Left lung (tissue), 10 donors: ENCODE results near the gene B4GALT6. TPM values are rescaled to one million over a fixed set of nuclear protein-coding genes. Genes with fewer than 3 reads are reported as not detected.

Source experiments
- ATAC-seq: fragments of 200-7000 bp; cut with Tn5 transposase; one replicate; pipeline ENCODE4 v1.9.1; 2020; ENCODE audit warnings: moderate library complexity
- DNase-seq, 4 donors: peaks; one replicate each; pipeline ENCODE4 v3.0.0-alpha.2; 2013 to 2020
- H3K27ac ChIP-seq, 2 donors: fragments of 200-600 bp; sonication (generic) in 1 of 2; one replicate each; pipeline versions ENCODE4 v1.5.0 to v1.8.0; 2020 to 2021
- H3K27me3 ChIP-seq, 2 donors: fragments of 200-600 bp; sonication (generic) in 1 of 2; one replicate each; pipeline versions ENCODE4 v1.5.0 to v1.8.0; 2020 to 2021
- H3K36me3 ChIP-seq, 2 donors: fragments of 200-600 bp; sonication (generic) in 1 of 2; one replicate each; pipeline versions ENCODE4 v1.5.0 to v1.8.0; 2020 to 2021
- H3K4me1 ChIP-seq, 2 donors: fragments of 200-600 bp; one replicate each; pipeline ENCODE4 v1.8.0; 2021
- H3K4me3 ChIP-seq, 2 donors: fragments of 200-600 bp; sonication (generic) in 1 of 2; one replicate each; pipeline versions ENCODE4 v1.5.0 to v1.8.0; 2020 to 2021; ENCODE audit warnings: mild to moderate bottlenecking in 1 of 2
- H3K9me3 ChIP-seq, 2 donors: fragments of 200-600 bp; sonication (generic) in 1 of 2; one replicate each; pipeline versions ENCODE4 v1.5.0 to v1.8.0; 2020 to 2021
- intact Hi-C, 2 donors: fragments of 100-400 bp; cut with DNase I; formaldehyde crosslinking; loops; one replicate each; pipeline versions ENCODE4 v1.11.2 to v1.14.2; 2022
- polyA plus RNA-seq, 6 donors: library from polyadenylated mRNA; unstranded; fragments of 120-200 nt; gene quantifications; one replicate each; pipeline ENCODE4 v1.2.1, GENCODE V29; 2013; ENCODE audit not compliant: insufficient read length in 6 of 6
- total RNA-seq, 2 donors: library from RNA; stranded (reverse); fragmentation: NEBNext Ultra II Directional; extraction: Animal tissue kit (Norgen Biotek cat#: 25700); gene quantifications; one replicate each; pipeline ENCODE4 v1.2.1, GENCODE V29; 2021
- TF ChIP-seq, protein P1 (sequence below), 2 donors: fragments of 200-600 bp; sonication (generic) in 1 of 2; IDR thresholded peaks; one replicate each; pipeline versions ENCODE4 v1.5.0 to v1.8.0; 2021; ENCODE audit warnings: antibody characterized with exemption in 2 of 2
- donor health status: DM: no; HTN: yes; CAD: no.
- donor health status: DM: no; HTN: no; CAD: no.

The B4GALT6 gene
- total and polyA plus RNA-seq, 8 donors: 4.6 to 22.7 (median 18.6) TPM

DNA sequence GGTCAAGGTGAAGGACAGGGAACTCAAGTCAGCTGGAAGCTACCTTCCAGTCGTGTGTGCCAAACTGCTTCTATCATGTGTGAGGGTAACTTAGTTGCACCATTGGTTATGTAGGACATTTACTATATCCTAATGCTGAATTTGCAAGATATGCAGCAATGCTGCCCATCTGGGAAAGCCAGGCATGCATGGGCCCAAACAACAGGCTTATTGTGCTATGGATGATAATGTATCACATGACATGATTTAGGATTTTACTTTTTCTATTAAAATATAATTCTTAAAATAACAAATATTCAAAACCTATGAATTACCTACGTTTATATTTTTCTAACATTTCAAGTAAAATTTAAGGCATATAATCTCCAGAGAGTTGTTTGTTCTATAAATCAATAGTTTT lies 35.9 kb downstream of the B4GALT6 start:
- H3K27me3 ChIP-seq: no peaks in the 10 kb centered on the region
- no peaks in the 10 kb centered on the region for H3K9me3 ChIP-seq
- no peak for DNase-seq
- no peak overlapping the region for H3K27ac ChIP-seq
- H3K36me3 ChIP-seq: no peaks in the 10 kb centered on the region
- H3K4me1 ChIP-seq: no peaks in the 10 kb centered on the region
- intact Hi-C loops: no loop called here
- TF ChIP-seq, protein P1, sequence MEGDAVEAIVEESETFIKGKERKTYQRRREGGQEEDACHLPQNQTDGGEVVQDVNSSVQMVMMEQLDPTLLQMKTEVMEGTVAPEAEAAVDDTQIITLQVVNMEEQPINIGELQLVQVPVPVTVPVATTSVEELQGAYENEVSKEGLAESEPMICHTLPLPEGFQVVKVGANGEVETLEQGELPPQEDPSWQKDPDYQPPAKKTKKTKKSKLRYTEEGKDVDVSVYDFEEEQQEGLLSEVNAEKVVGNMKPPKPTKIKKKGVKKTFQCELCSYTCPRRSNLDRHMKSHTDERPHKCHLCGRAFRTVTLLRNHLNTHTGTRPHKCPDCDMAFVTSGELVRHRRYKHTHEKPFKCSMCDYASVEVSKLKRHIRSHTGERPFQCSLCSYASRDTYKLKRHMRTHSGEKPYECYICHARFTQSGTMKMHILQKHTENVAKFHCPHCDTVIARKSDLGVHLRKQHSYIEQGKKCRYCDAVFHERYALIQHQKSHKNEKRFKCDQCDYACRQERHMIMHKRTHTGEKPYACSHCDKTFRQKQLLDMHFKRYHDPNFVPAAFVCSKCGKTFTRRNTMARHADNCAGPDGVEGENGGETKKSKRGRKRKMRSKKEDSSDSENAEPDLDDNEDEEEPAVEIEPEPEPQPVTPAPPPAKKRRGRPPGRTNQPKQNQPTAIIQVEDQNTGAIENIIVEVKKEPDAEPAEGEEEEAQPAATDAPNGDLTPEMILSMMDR (IDR thresholded peaks at IDR 0.05): no peak
- no peak for ATAC-seq
- H3K4me3 ChIP-seq: no peak overlapping the region

DNA sequence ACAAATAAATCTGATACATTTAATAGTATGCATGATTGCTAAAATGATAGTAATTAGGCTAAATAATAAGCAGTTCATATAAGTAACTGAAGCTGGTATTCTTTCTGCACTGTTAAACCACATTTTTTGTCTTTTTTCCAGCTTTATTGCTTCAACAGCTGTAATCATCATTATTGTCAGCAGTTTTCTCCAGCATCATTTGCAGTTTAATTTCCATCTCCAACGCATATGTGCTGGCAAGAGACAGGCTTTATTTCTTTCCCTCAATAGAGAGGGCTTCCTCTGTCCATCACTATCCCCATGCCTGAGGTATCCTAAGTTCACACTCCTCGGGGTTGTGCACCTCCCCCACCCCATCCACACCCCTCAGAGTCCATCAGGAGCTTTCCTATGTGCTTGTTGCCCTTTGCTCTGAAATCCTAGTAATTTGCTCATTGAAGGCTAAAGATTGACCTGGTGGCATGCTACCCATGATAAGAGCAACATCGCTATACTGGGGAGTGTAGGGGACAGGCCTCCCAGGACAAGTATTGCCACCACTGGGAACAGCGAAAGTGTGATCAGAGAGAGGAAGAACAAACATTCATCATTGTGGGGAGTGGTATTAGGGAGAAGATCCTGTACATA lies 37.1 kb downstream of the B4GALT6 start:
- peak in 2 of 4 donors; percentile 63 to 72 for DNase-seq
- intact Hi-C loops: no loop called here
- no peak overlapping the region for H3K27ac ChIP-seq

DNA sequence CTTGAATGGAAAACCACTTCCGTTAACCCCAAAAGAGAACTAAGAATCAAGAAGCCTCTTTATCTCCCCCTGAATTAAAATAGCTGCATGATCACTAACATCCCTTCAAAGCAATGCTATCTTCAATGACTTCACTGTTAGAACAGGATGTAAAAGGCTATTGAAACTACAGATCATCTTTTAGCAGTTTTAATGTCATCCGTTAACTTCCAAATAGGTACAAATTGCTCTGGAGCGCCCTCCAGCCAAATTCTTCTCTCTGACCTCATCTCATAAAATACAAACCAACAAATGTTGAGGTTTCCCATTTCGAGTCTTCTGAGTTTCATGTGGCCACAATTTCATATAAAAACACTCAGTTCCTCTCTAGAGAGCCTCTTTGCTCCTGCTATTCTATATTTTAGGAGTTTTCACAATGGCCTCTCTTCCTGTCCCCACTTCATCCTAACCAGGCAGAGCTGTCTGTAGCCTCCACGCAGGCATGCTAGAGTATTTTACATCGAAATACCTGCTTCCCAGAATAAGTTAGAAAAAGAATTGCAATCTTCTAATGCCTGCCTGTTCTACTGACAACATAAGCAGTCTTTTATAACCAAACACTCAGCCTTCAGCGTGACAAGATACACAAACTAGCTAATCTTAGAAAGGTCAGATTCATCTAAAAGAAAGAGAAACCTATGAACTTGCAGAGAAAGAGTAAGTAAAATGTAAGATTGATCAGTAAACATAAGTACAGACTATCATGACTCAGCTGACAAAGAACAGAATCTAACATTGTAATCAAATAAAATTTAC lies 37.9 kb downstream of the B4GALT6 start:
- Histone ChIP-seq H3K27me3 (no peaks in the 10 kb centered on the region), H3K9me3 (no peaks in the 10 kb centered on the region), H3K27ac (no peak overlapping the region), H3K4me3 (no peak overlapping the region), H3K36me3 (no peaks in the 10 kb centered on the region), H3K4me1 (no peaks in the 10 kb centered on the region)
- intact Hi-C loops: no loop called here
- ATAC-seq (no peak), DNase-seq (no peak)
- TF ChIP-seq, protein P1 (IDR thresholded peaks at IDR 0.05): no peak

More for the DNA sequence above, 37.1 kb downstream of the B4GALT6 start:
- no peaks in the 10 kb centered on the region for H3K36me3 ChIP-seq
- no peak overlapping the region for H3K4me3 ChIP-seq
- no peaks in the 10 kb centered on the region for H3K27me3 ChIP-seq
- H3K4me1 ChIP-seq: no peaks in the 10 kb centered on the region
- TF ChIP-seq, protein P1 (IDR thresholded peaks at IDR 0.05): no peak
- no peak for ATAC-seq
- no peaks in the 10 kb centered on the region for H3K9me3 ChIP-seq

DNA sequence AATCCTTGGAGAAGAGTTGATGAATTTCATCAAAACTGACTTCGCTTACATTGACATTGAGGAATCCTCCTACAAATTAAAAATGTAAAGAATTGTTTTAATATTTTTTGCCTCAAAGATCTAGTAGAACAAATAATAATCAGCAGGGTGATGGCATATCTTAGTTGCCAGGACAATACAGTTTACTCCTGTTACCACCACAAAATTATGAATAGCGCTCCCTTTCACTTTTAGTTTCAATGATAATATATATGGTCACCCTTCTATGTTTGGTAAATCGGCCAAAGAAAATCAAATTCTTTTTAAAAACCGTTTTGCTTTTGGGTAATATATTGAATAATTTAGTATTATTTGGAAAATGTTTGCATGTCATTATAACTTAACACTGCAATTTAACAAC lies 39.0 kb downstream of the B4GALT6 start:
- Histone ChIP-seq H3K4me3 (no peak overlapping the region), H3K9me3 (no peaks in the 10 kb centered on the region)
- DNase-seq: no peak

DNA sequence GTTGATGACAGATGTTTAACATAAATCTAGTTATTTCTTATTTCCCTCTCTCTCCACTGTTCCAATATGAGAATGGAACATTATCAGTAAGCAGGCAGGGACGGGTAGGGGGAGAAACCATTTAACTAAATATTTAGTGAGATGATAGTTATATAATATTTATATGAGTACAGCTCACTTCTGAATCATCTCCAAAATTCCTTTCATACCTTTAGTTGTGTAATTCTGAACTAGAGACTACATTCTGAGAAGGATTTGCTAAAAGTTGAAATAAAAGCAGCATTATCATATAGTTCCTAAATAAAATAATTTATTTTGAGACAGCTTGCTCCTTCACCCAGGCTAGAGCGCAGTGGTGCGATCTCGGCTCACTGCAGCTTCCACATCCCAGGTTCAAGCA lies 41.4 kb downstream of the B4GALT6 start:
- intact Hi-C loops: no loop called here

More for the DNA sequence above, 39.0 kb downstream of the B4GALT6 start:
- H3K4me1 ChIP-seq: no peaks in the 10 kb centered on the region
- intact Hi-C loops: no loop called here
- H3K36me3 ChIP-seq: no peaks in the 10 kb centered on the region
- no peak overlapping the region for H3K27ac ChIP-seq
- H3K27me3 ChIP-seq: no peaks in the 10 kb centered on the region
- ATAC-seq: no peak
- TF ChIP-seq, protein P1 (IDR thresholded peaks at IDR 0.05): no peak

More for the DNA sequence above, 41.4 kb downstream of the B4GALT6 start:
- no peak for ATAC-seq
- no peak overlapping the region for H3K4me3 ChIP-seq
- TF ChIP-seq, protein P1 (IDR thresholded peaks at IDR 0.05): no peak
- no peak for DNase-seq
- no peak overlapping the region for H3K27ac ChIP-seq
- no peaks in the 10 kb centered on the region for H3K27me3 ChIP-seq
- H3K9me3 ChIP-seq: no peaks in the 10 kb centered on the region
- no peaks in the 10 kb centered on the region for H3K4me1 ChIP-seq
- H3K36me3 ChIP-seq: no peaks in the 10 kb centered on the region
